Right lobe of liver (tissue), 6 donors: ENCODE results near the gene NCK1. TPM values are rescaled to one million over a fixed set of nuclear protein-coding genes. Genes with fewer than 3 reads are reported as not detected.
A peak's percentile ranks its signal among the peaks of the same experiment; 100 is the strongest.

Experiments
- ATAC-seq, 4 donors: fragments of 200-7000 bp; cut with Tn5 transposase; one replicate each; pipeline ENCODE4 v1.9.1; 2020; ENCODE audit warnings: mild to moderate bottlenecking in 4 of 4, moderate library complexity in 4 of 4
- DNase-seq, 3 donors: peaks; one replicate each; pipeline ENCODE4 v3.0.0-alpha.2; 2020
- H3K27ac ChIP-seq, 3 donors: fragments of 200-600 bp; one replicate each; pipeline ENCODE4 v1.8.0; 2022
- H3K27me3 ChIP-seq, 2 donors: fragments of 200-600 bp; one replicate each; pipeline ENCODE4 v1.8.0; 2022
- H3K36me3 ChIP-seq, 4 donors: fragments of 200-600 bp; sonication (generic) in 1 of 4; one replicate each; pipeline versions ENCODE4 v1.5.1 to v1.8.0; 2017 to 2022; ENCODE audit warnings: control low read depth in 1 of 4
- H3K4me1 ChIP-seq, 4 donors: fragments of 200-600 bp; sonication (generic) in 1 of 4; one replicate each; pipeline versions ENCODE4 v1.5.1 to v1.8.0; 2017 to 2022; ENCODE audit warnings: control low read depth in 1 of 4
- H3K4me3 ChIP-seq, 3 donors: fragments of 200-600 bp; one replicate each; pipeline ENCODE4 v1.8.0; 2022
- H3K9me3 ChIP-seq, 4 donors: fragments of 200-600 bp; sonication (generic) in 1 of 4; one replicate each; pipeline versions ENCODE4 v1.5.1 to v1.8.0; 2017 to 2022; ENCODE audit warnings: control low read depth in 1 of 4
- CTCF ChIP-seq, 4 donors: fragments of 200-600 bp in 3 of 4; fragments of 450-650 bp in 1 of 4; IDR thresholded peaks; one replicate each; pipeline versions ENCODE4 v1.5.1 to v1.8.0; 2016 to 2022; ENCODE audit warnings: antibody characterized with exemption in 4 of 4, mild to moderate bottlenecking in 2 of 4
- POLR2A ChIP-seq: fragments of 450-650 bp; IDR thresholded peaks from one replicate; pipeline ENCODE4 v1.6.1; 2017; ENCODE audit warnings: antibody characterized with exemption, mild to moderate bottlenecking
- WGBS: methylation state at CpG from one replicate; pipeline ENCODE4 v1.1.6; 2018; ENCODE audit warnings: low coverage, low lambda C conversion rate; ENCODE audit not compliant: insufficient coverage; ENCODE audit errors: missing lambda C conversion rate; 5-methylcytosine and 5-hydroxymethylcytosine counted together
- intact Hi-C, 2 donors: fragments of 100-400 bp; cut with DNase I; formaldehyde crosslinking; loops; one replicate each; pipeline versions ENCODE4 v1.11.2 to v1.14.1; 2022
- total RNA-seq, 6 experiments: library from RNA; depleted of rRNA in 2 of 6; stranded (reverse); fragments of >200 nt in 2 of 6; fragmentation: NEBNext Ultra II Directional in 3 of 6; extraction: Animal tissue kit (Norgen Biotek cat#: 25700) in 3 of 6; gene quantifications; one replicate each; pipeline versions ENCODE4 v1.1.0 to v1.2.4, GENCODE V29; 2016 to 2023
- donor health status: DM: no; HTN: yes; CAD: no.
- donor health status: DM: no; HTN: no; CAD: no.
- donor health status: DM: no; HTN: no; CAD: no.
- donor health status: DM: no; HTN: yes; CAD: no.
- donor health status: DM: no; HTN: yes; CAD: no.

NCK1 gene
- total RNA-seq, 6 experiments from 2014 or later: 21.4 to 27.0 (median 23.7) TPM

- Histone ChIP-seq H3K4me3 (no peak overlapping the region), H3K27ac (no peak overlapping the region), H3K27me3 (no peaks in the 10 kb centered on the region), H3K4me1 (peaks cover 0 to 5% (median 0%) of the 10 kb centered on the region in 4 donors), H3K36me3 (no peaks in the 10 kb centered on the region), H3K9me3 (peaks cover 0 to 5% (median 0%) of the 10 kb centered on the region in 4 donors)
- intact Hi-C loops: no loop called here
- WGBS: 75% methylated on average over 4 of the region's 4 CpGs
- ATAC-seq (no peak), DNase-seq (no peak)
- no peak for TF ChIP-seq CTCF (IDR thresholded peaks at IDR 0.05)
- no peak for TF ChIP-seq POLR2A
Observed at GRCh38 chr3:136904746-136905145, 42.7 kb downstream of the NCK1 start.

- DNase-seq: no peak
- WGBS: 100% methylated on average over 1 of the region's 1 CpG
- Histone ChIP-seq H3K27ac (no peak overlapping the region), H3K4me1 (peaks cover 0 to 5% (median 0%) of the 10 kb centered on the region in 4 donors), H3K27me3 (no peaks in the 10 kb centered on the region), H3K4me3 (no peak overlapping the region), H3K36me3 (no peaks in the 10 kb centered on the region), H3K9me3 (peaks cover 0 to 5% (median 0%) of the 10 kb centered on the region in 4 donors)
- intact Hi-C loops: no loop called here
- ATAC-seq: no peak
- TF ChIP-seq POLR2A (no peak), CTCF (IDR thresholded peaks at IDR 0.05) (no peak)
Observed at GRCh38 chr3:136905549-136905948, 43.5 kb downstream of the NCK1 start.

- TF ChIP-seq CTCF (IDR thresholded peaks at IDR 0.05): no peak
- no peak for TF ChIP-seq POLR2A
- intact Hi-C loops: no loop called here
- Histone ChIP-seq H3K4me3 (no peak overlapping the region), H3K9me3 (peaks cover 0 to 5% (median 0%) of the 10 kb centered on the region in 4 donors), H3K36me3 (no peaks in the 10 kb centered on the region), H3K27me3 (no peaks in the 10 kb centered on the region), H3K4me1 (peaks cover 0 to 5% (median 0%) of the 10 kb centered on the region in 4 donors), H3K27ac (no peak overlapping the region)
- ATAC-seq: peak in 2 of 4 donors; percentile 13 to 21
- WGBS: no CpG with 5 or more reads among the region's 5 CpGs
- DNase-seq: no peak
Observed at GRCh38 chr3:136906725-136907124, 44.7 kb downstream of the NCK1 start.

- 100% methylated on average over 2 of the region's 2 CpGs for WGBS
- Histone ChIP-seq H3K4me1 (peaks cover 0 to 3% (median 0%) of the 10 kb centered on the region in 4 donors), H3K36me3 (no peaks in the 10 kb centered on the region), H3K27ac (no peak overlapping the region), H3K9me3 (peaks cover 0 to 5% (median 0%) of the 10 kb centered on the region in 4 donors), H3K27me3 (no peaks in the 10 kb centered on the region), H3K4me3 (no peak overlapping the region)
- DNase-seq (no peak), ATAC-seq (no peak)
- TF ChIP-seq CTCF (IDR thresholded peaks at IDR 0.05): no peak
- TF ChIP-seq POLR2A: no peak
- intact Hi-C loops: no loop called here
Observed at GRCh38 chr3:136908297-136908696, 46.3 kb downstream of the NCK1 start.

- ATAC-seq (peak in 2 of 4 donors; percentile 23 to 29), DNase-seq (no peak)
- peaks cover 0 to 4% (median 0%) of the 10 kb centered on the region in 4 donors for H3K9me3 ChIP-seq
- no peaks in the 10 kb centered on the region for H3K36me3 ChIP-seq
- H3K27me3 ChIP-seq: no peaks in the 10 kb centered on the region
- peaks cover 0 to 3% (median 0%) of the 10 kb centered on the region in 4 donors for H3K4me1 ChIP-seq
- intact Hi-C loops: no loop called here
- WGBS: 56% methylated on average over 4 of the region's 4 CpGs
- no peak overlapping the region for H3K4me3 ChIP-seq
- H3K27ac ChIP-seq: no peak overlapping the region
- TF ChIP-seq CTCF (IDR thresholded peaks at IDR 0.05) (no peak), POLR2A (no peak)
Observed at GRCh38 chr3:136909187-136909586, 47.2 kb downstream of the NCK1 start.
